ENCODE measurements around the gene XK.

DNA sequence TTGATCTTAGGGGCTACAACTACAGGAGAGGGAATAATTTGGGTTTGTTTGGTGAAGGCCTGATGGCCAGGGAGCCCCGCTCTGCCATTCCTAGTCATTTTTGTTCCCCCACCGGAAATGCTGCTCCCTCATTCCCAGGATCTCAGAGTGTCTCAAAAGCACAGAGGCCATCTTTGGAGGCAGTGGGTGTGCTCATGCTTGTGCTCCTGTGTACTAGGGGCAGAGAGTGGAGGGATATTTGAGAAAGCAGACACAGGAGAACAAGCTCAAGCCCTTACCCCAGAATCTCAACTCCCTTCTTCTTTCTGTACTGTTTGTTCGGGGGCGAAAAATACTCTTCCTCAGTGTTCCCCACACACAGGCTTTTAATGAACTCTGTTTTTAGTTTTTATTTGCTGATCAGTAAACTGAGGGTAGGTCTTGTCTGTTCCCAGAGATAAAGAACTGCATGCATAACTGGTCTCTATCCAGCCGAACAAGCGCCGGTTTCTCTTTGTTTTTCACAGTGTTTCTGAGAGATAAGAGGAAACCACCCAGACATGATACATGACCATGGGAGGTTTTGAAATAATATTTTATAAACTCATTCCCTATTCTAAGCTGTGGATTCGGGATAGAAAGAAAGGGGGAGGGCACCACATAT lies 32.9 kb upstream of the XK start:
- TF ChIP-seq, protein P1, sequence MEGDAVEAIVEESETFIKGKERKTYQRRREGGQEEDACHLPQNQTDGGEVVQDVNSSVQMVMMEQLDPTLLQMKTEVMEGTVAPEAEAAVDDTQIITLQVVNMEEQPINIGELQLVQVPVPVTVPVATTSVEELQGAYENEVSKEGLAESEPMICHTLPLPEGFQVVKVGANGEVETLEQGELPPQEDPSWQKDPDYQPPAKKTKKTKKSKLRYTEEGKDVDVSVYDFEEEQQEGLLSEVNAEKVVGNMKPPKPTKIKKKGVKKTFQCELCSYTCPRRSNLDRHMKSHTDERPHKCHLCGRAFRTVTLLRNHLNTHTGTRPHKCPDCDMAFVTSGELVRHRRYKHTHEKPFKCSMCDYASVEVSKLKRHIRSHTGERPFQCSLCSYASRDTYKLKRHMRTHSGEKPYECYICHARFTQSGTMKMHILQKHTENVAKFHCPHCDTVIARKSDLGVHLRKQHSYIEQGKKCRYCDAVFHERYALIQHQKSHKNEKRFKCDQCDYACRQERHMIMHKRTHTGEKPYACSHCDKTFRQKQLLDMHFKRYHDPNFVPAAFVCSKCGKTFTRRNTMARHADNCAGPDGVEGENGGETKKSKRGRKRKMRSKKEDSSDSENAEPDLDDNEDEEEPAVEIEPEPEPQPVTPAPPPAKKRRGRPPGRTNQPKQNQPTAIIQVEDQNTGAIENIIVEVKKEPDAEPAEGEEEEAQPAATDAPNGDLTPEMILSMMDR (IDR thresholded peaks at IDR 0.05), result no peak
- no peak for TF ChIP-seq EZH2 (IDR thresholded peaks at IDR 0.05; ENCODE audit: borderline replicate concordance, insufficient read depth, low read depth, low read length, poor library complexity, severe bottlenecking)
